Fibroblast of the aortic adventitia (primary cell): ENCODE data around the gene PCDHGA4. TPM values are rescaled to one million over a fixed set of nuclear protein-coding genes. Genes with fewer than 3 reads are reported as not detected.

ENCODE experiments used
- DNase-seq: peaks from one replicate; pipeline ENCODE4 v3.0.0-alpha.2; 2010; ENCODE audit warnings: low read depth
- H3K4me3 ChIP-seq: 2 replicates; pipeline ENCODE4 v1.5.1; 2011; ENCODE audit warnings: low read depth, mild to moderate bottlenecking, control low read depth, low read length, moderate library complexity
- total RNA-seq: library from RNA; depleted of rRNA; stranded (reverse); fragments of >200 nt; gene quantifications from 2 replicates; pipeline ENCODE4 v1.2.3, GENCODE V29; 2012; ENCODE audit warnings: low replicate concordance
- TF ChIP-seq, protein P1 (sequence below): IDR thresholded peaks from 2 replicates; pipeline ENCODE4 v1.5.1; 2011; ENCODE audit warnings: mild to moderate bottlenecking, low read length, control low read depth, inconsistent platforms; ENCODE audit not compliant: insufficient read depth

The PCDHGA4 gene
- total RNA-seq, 1 donor, result 9.9 TPM

DNA sequence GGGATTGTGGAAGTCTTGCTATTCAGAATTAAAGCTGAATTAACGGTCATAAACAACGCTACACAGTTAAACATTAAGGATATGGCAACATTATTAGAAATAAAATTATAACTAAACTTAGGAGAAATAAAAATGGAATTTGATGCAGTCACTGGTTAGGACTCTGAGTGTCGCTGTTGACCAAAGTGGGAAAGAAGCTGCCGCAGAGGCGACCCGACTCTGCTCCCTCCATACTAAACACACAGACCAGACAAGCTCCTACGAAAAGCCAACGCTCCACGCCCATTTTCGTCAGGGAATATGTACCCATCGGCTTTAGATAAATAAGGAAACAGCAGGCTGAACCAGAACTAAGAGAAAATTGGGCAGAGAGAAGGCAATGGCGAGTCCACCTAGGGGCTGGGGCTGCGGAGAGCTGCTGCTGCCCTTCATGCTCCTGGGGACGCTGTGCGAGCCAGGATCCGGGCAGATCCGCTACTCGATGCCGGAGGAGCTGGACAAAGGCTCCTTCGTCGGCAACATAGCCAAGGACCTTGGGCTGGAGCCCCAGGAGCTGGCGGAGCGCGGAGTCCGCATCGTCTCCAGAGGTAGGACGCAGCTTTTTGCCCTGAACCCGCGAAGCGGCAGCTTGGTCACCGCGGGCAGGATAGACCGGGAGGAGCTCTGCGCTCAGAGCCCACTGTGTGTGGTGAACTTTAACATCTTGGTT, 9.3 kb downstream of the PCDHGA4 start, which contains the start of gene PCDHGA5:
Gene PCDHGA5, plus strand, starts transcription at position 211 of the 709 bp plus-strand sequence. Its CDS starts 169 bp downstream, at position 380.
- H3K4me3 ChIP-seq, result peak within 1 kb of the TSS; percentile 47
- DNase-seq, result peak; percentile 49
- TF ChIP-seq, protein P1, sequence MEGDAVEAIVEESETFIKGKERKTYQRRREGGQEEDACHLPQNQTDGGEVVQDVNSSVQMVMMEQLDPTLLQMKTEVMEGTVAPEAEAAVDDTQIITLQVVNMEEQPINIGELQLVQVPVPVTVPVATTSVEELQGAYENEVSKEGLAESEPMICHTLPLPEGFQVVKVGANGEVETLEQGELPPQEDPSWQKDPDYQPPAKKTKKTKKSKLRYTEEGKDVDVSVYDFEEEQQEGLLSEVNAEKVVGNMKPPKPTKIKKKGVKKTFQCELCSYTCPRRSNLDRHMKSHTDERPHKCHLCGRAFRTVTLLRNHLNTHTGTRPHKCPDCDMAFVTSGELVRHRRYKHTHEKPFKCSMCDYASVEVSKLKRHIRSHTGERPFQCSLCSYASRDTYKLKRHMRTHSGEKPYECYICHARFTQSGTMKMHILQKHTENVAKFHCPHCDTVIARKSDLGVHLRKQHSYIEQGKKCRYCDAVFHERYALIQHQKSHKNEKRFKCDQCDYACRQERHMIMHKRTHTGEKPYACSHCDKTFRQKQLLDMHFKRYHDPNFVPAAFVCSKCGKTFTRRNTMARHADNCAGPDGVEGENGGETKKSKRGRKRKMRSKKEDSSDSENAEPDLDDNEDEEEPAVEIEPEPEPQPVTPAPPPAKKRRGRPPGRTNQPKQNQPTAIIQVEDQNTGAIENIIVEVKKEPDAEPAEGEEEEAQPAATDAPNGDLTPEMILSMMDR, result no peak

DNA sequence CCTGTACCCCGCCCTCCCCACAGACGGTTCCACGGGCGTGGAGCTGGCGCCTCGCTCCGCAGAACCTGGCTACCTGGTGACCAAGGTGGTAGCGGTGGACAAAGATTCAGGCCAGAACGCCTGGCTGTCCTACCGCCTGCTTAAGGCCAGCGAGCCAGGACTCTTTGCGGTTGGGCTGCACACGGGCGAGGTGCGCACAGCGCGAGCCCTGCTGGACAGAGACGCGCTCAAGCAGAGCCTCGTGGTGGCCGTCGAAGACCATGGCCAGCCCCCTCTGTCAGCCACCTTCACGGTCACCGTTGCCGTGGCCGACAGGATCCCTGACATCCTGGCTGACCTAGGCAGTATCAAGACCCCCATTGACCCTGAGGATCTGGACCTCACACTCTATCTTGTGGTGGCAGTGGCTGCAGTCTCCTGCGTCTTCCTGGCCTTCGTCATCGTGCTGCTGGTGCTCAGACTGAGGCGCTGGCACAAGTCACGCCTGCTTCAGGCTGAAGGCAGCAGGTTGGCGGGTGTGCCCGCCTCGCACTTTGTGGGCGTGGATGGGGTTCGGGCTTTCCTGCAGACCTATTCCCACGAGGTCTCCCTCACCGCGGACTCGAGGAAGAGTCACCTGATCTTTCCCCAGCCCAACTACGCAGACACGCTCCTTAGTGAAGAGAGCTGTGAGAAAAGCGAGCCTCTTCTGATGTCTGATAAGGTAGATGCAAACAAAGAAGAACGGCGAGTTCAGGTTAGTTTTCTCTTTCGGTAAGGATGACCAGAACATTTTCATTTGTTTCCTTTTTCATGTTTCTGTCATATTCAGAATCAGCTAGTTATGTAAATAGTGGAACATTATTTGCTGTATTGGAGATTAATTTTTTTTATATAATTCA, 11.4 kb downstream of the PCDHGA4 start:
- no peak overlapping the region for H3K4me3 ChIP-seq
- TF ChIP-seq, protein P1, result no peak
- DNase-seq, result no peak

DNA sequence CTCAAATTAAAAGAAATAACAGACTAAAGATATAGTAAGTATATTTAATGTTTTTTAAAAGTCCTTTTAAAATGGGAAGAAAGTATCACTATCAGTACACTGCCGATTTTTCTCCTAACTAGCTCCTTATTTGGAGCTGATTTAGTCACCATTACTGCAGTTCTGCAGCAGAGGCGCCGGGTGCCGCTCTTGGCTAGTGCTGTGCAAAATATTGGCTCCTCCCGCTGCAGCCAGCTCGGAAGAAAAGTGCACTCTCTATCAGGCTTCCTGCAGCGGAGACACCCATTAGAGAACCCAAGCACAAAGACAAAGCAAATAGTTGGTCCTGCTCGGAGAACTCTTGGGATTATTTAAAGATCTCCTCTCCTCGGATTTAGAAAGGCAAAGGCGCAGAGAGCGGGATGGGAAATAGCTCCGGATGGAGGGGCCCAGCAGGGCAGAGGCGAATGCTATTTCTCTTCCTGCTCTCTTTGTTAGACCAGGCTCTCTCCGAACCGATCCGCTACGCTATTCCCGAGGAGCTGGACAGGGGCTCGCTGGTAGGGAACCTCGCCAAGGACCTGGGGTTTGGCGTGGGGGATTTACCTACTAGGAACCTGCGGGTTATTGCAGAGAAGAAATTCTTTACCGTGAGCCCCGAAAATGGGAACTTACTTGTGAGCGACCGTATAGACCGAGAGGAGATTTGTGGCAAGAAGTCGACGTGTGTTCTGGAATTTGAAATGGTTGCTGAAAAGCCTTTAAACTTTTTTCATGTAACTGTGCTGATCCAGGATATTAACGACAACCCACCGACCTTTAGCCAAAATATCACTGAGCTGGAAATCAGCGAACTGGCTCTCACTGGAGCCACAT, 15.4 kb downstream of the PCDHGA4 start, which contains the start of gene PCDHGB3:
Gene PCDHGB3, plus strand, starts transcription at position 249 of the 855 bp plus-strand sequence. Its CDS starts 153 bp downstream, at position 402.
- TF ChIP-seq, protein P1, result peak; percentile 64
- DNase-seq, result peak; percentile 76

DNA sequence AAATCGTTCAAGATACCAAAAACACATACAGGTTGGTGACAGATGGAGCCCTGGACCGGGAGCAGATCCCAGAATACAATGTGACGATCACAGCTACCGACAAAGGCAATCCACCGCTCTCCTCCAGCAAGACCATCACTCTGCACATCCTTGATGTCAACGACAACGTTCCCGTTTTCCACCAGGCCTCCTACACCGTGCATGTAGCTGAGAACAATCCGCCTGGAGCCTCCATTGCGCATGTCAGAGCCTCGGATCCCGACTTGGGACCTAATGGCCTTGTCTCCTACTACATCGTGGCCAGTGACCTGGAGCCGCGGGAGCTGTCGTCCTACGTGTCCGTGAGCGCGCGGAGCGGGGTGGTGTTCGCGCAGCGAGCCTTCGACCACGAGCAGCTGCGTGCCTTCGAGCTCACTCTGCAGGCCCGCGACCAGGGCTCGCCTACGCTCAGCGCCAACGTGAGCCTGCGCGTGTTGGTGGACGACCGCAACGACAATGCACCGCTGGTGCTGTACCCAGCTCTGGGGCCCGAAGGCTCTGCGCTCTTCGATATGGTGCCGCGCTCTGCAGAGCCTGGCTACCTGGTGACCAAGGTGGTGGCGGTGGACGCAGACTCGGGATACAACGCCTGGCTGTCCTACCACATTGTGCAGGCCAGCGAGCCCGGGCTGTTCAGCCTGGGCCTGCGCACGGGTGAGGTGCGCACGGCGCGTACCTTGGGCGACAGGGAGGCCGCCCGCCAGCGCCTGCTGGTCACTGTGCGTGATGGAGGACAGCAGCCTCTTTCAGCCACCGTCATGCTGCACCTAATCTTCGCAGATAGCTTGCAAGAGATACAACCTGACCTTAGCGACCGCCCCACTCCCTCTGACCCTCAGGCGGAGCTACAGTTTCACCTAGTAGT, 17.0 kb downstream of the PCDHGA4 start:
- DNase-seq, result no peak
- TF ChIP-seq, protein P1, result no peak
- H3K4me3 ChIP-seq, result no peak overlapping the region

More for the DNA sequence above, 15.4 kb downstream of the PCDHGA4 start, which contains the start of gene PCDHGB3:
- H3K4me3 ChIP-seq, result peak within 1 kb of the TSS; percentile 57

DNA sequence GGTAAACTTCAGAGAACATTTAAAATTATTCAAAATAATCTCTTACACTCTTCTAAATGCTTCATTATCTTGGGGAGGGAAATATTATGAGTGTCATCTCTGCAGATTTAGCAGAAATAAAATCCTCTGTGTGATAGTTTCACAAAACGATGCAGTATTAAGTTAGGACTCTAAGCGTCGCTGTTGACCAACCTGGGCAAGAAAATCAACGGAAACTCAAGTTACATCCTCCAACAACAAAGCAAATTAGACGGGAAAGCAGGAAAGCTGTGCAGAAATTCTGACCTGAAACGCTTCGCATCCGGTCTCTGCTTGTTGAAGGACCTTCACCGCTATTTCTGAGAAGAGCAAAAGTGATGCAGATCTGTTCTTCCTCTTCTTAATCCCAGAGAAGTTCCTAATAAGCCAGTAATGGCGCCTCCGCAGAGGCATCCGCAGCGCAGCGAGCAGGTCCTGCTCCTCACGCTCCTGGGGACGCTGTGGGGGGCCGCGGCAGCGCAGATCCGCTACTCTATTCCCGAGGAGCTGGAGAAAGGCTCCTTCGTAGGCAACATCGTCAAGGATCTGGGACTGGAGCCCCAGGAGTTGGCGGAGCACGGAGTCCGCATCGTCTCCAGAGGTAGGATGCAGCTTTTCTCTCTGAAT, 19.0 kb downstream of the PCDHGA4 start, which contains the start of gene PCDHGA6:
Gene PCDHGA6, plus strand, starts transcription at position 219 of the 645 bp plus-strand sequence. Its CDS starts 193 bp downstream, at position 412.
- TF ChIP-seq, protein P1, result peak; percentile 57
- H3K4me3 ChIP-seq, result peak within 1 kb of the TSS; percentile 59
- DNase-seq, result peak; percentile 53
